GM10248 (cell line): ENCODE measurements around the gene CRACDL.

Experiments used
- CTCF ChIA-PET: fragments of 300-600 bp; sonication (Branson Sonifier 250); formaldehyde crosslinking; extraction: SDS; loops from one replicate; lab custom pipeline; 2021; ENCODE audit warnings: antibody characterized with exemption; lab: Yijun Ruan, JAX
- POLR2A ChIA-PET: fragments of 350-650 bp; sonication (Branson Sonifier 250); formaldehyde crosslinking; extraction: SDS; loops from one replicate; lab custom pipeline; 2020; ENCODE audit warnings: antibody characterized with exemption; lab: Yijun Ruan, JAX
- DNase-seq: peaks from one replicate; pipeline ENCODE4 v3.0.0; 2012; ENCODE audit errors: extremely low spot score
- CTCF ChIP-seq: IDR thresholded peaks from 2 replicates; pipeline ENCODE4 v1.5.1; 2012; ENCODE audit warnings: mild to moderate bottlenecking, low read depth; ENCODE audit errors: extremely low read depth, missing control alignments, control extremely low read depth

The CRACDL gene

GRCh38 chr2:98775146-98775986 lies 160.7 kb downstream of the CRACDL start:
- DNase-seq: no peak
- CTCF ChIA-PET: interaction anchor here (1.2 to 1.4 kb wide), 3 partner anchors 10 to 363 kb away, joined by 3 to 4 read pairs (median 3); no protein-coding TSS in a partner anchor
- POLR2A ChIA-PET: no interaction called here
- TF ChIP-seq CTCF: no peak

DNA sequence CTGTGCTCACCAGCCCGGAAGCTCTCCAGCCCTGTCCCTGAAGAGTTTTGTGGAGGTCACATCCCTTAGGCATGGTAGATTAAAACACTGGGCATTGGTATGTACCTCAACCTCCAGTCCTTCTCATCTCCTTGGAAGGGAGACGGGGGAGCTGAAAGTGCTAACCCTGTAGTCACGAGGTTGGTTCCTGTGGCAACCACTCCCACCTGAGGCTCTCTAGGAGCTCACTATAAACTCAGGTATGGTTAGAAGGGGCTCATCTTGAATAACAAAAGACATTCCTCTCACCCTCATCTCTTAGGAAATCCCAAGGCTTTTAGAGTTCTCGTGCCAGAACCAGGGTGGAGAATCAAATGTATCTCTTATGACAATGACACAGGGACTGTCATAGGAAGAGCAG lies 162.1 kb downstream of the CRACDL start:
- CTCF ChIA-PET: no interaction called here
- TF ChIP-seq CTCF: no peak
- no peak for DNase-seq
- POLR2A ChIA-PET: no interaction called here

GRCh38 chr2:98773169-98773568 lies 162.9 kb downstream of the CRACDL start:
- CTCF ChIA-PET: no interaction called here
- TF ChIP-seq CTCF: no peak
- no peak for DNase-seq
- POLR2A ChIA-PET: no interaction called here

- CTCF ChIA-PET: no interaction called here
Measured at GRCh38 chr2:98772536-98772935, 163.5 kb downstream of the CRACDL start.

DNA sequence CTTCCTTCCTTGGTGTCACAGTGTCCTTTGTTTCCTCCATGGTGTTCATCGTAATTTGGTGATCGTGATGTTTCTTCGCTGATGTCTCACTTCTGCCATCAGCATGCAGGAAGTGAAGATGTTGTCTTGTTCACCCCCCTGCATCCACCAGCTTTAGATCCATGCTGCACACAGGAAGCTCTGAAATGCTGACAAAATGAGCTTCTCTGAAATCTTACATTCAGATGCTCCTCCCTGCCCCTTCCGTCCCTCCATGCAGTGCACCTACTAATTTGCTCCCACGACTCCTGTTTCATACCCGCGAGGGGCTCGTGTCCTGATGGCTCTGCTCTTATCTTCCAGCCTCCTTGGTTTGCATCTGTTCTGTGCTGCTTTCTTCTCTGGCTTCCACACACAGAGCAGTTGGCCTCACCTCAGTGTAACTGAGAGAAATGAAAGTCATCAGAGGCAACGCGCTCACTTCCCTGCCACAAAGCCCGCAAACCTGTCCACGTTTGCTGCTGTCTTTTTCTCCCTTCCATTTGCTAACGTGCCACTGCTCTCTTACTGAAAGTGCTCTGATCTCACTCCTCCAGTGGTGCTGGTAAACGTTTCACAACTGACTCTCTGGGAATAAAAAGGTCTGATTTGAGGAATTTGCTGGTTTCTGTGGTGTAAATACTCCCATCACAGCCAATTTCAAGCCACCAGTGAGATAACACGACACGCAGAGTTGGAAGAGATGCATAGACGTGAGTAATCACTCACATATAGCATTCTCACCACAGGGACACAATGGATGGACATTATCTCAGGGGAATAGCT lies 164.1 kb downstream of the CRACDL start:
- no peak for TF ChIP-seq CTCF
- peak; percentile 42 for DNase-seq
- ChIA-PET POLR2A (no interaction called here), CTCF (interaction anchor here (1.0 kb wide), 1 partner anchor 24 kb away, joined by 3 read pairs; no protein-coding TSS in a partner anchor)

More at GRCh38 chr2:98772536-98772935, 163.5 kb downstream of the CRACDL start:
- POLR2A ChIA-PET: no interaction called here
- no peak for TF ChIP-seq CTCF
- no peak for DNase-seq

GRCh38 chr2:98771264-98771663 lies 164.8 kb downstream of the CRACDL start:
- TF ChIP-seq CTCF: no peak
- CTCF ChIA-PET: interaction anchor here (0.8 to 1.0 kb wide), 2 partner anchors 23 to 24 kb away, joined by 3 read pairs; no protein-coding TSS in a partner anchor
- POLR2A ChIA-PET: no interaction called here
- DNase-seq: no peak
